HCT116 (cell line): Measurements from ENCODE around the gene NSUN7. TPM values are rescaled to one million over a fixed set of nuclear protein-coding genes. Genes with fewer than 3 reads are reported as not detected.

ENCODE experiments used
- ATAC-seq: fragments of 200-7000 bp; cut with Tn5 transposase; 2 replicates; pipeline ENCODE4 v1.9.1; 2020; ENCODE audit warnings: mild to moderate bottlenecking, moderate library complexity
- BruUV-seq: library from RNA; stranded (reverse); fragments of 400-500 nt; replicated peaks from 2 replicates; lab custom pipeline; 2021; lab: Mats Ljungman, UMichigan
- CTCF ChIA-PET: fragments of 300-600 bp; sonication (Branson Sonifier 250); formaldehyde crosslinking; loops from one replicate; lab custom pipeline; 2021; ENCODE audit warnings: antibody characterized with exemption; lab: Charles Lee
- POLR2A ChIA-PET: fragments of 300-600, 350-600 bp; sonication (Branson Sonifier 250); formaldehyde crosslinking; loops from one replicate; lab custom pipeline; 2021; ENCODE audit warnings: antibody characterized with exemption; lab: Charles Lee
- RAD21 ChIA-PET, 2 experiments: fragments of 300-600 bp; sonication (Branson Sonifier 250); formaldehyde crosslinking; loops; one replicate each; lab custom pipeline; 2023; ENCODE audit warnings: low total read pairs in 2 of 2; ENCODE audit not compliant: uncharacterized antibody in 2 of 2, unreplicated experiment in 2 of 2, low non-redundant PET in 1 of 2; lab: Charles Lee
- DNase-seq: peaks from one replicate; pipeline ENCODE4 v3.0.0-alpha.2; 2010; ENCODE audit warnings: low read depth, low spot score
- H2AFZ ChIP-seq: fragments of 200-600 bp; shearing (Covaris generic), sonication (generic); 2 replicates; pipeline ENCODE4 v1.6.1; 2017; ENCODE audit warnings: low read depth, mixed run types, mixed read lengths, antibody characterized with exemption, low read length; ENCODE audit not compliant: poor library complexity, severe bottlenecking
- H3K27ac ChIP-seq: 2 replicates; pipeline ENCODE4 v1.5.1; 2012; ENCODE audit warnings: low read depth, low read length
- H3K27me3 ChIP-seq: fragments of 200-600 bp; sonication (generic); 2 replicates; pipeline ENCODE4 v1.6.1; 2016; ENCODE audit warnings: mixed run types, low read length, mixed read lengths; ENCODE audit not compliant: insufficient read depth
- H3K36me3 ChIP-seq, 2 experiments: fragments of 200-500 bp in 1 of 2; fragments of 200-600 bp in 1 of 2; sonication (Bioruptor generic) in 1 of 2; sonication (generic) in 1 of 2; 2 replicates each; pipeline versions ENCODE4 v1.5.1 to v1.6.1; 2014 to 2016; ENCODE audit warnings: low read length in 2 of 2, inconsistent platforms in 1 of 2, mixed read lengths in 1 of 2, mixed run types in 1 of 2; ENCODE audit not compliant: insufficient read depth in 2 of 2, control insufficient read depth in 1 of 2
- H3K4me1 ChIP-seq, 2 experiments: fragments of 200-600 bp in 1 of 2; sonication (generic) in 1 of 2; 2 replicates each; pipeline versions ENCODE4 v1.5.1 to v1.6.1; 2012 to 2017; ENCODE audit warnings: low read length in 2 of 2, inconsistent platforms in 1 of 2, mild to moderate bottlenecking in 1 of 2, mixed read lengths in 1 of 2, mixed run types in 1 of 2, moderate library complexity in 1 of 2; ENCODE audit not compliant: insufficient read depth in 2 of 2, control insufficient read depth in 1 of 2
- H3K4me2 ChIP-seq: fragments of 200-600 bp; sonication (generic); 2 replicates; pipeline ENCODE4 v1.6.1; 2017; ENCODE audit warnings: mixed run types, low read length, mixed read lengths
- H3K4me3 ChIP-seq, 2 experiments: fragments of 200-600 bp in 1 of 2; sonication (generic) in 1 of 2; replicated peaks in 1 of 2; 2 replicates each; pipeline ENCODE4 v1.5.1; 2011 to 2016; ENCODE audit warnings: low read length in 2 of 2, control low read depth in 1 of 2, low read depth in 1 of 2, mild to moderate bottlenecking in 1 of 2, mixed read lengths in 1 of 2, mixed run types in 1 of 2
- H3K79me2 ChIP-seq: fragments of 200-600 bp; sonication (generic); 2 replicates; pipeline ENCODE4 v1.6.1; 2017; ENCODE audit warnings: mild to moderate bottlenecking, mixed run types, low read length, moderate library complexity, mixed read lengths; ENCODE audit not compliant: insufficient read depth
- H3K9ac ChIP-seq: fragments of 200-600 bp; sonication (generic); 2 replicates; pipeline ENCODE4 v1.6.1; 2016; ENCODE audit warnings: low read length, mixed read lengths
- H3K9me2 ChIP-seq: fragments of 200-600 bp; sonication (generic), shearing (Covaris generic); 2 replicates; pipeline ENCODE4 v1.6.1; 2017; ENCODE audit warnings: mixed run types, mild to moderate bottlenecking, moderate library complexity; ENCODE audit not compliant: insufficient read depth
- H3K9me3 ChIP-seq, 2 experiments: fragments of 200-500 bp in 1 of 2; fragments of 200-600 bp in 1 of 2; sonication (Bioruptor generic) in 1 of 2; sonication (generic) in 1 of 2; 2 replicates each; pipeline ENCODE4 v1.6.1; 2014 to 2017; ENCODE audit warnings: low read length in 2 of 2, mixed read lengths in 2 of 2, inconsistent platforms in 1 of 2, low read depth in 1 of 2, mild to moderate bottlenecking in 1 of 2, mixed run types in 1 of 2, moderate library complexity in 1 of 2; ENCODE audit not compliant: control insufficient read depth in 1 of 2, insufficient read depth in 1 of 2
- H4K20me1 ChIP-seq: fragments of 200-600 bp; sonication (generic), shearing (Covaris generic); 2 replicates; pipeline ENCODE4 v1.6.1; 2017; ENCODE audit warnings: mixed run types, mild to moderate bottlenecking, moderate library complexity; ENCODE audit not compliant: insufficient read depth
- CBX3 ChIP-seq: IDR thresholded peaks from 2 replicates; pipeline ENCODE4 v1.6.1; 2012; ENCODE audit warnings: low read depth
- CEBPB ChIP-seq: IDR thresholded peaks from 2 replicates; pipeline ENCODE4 v1.6.1; 2012; ENCODE audit warnings: low read depth
- EGR1 ChIP-seq: IDR thresholded peaks from 2 replicates; pipeline ENCODE4 v1.6.1; 2012; ENCODE audit warnings: low read depth
- ELF1 ChIP-seq: IDR thresholded peaks from 2 replicates; pipeline ENCODE4 v1.6.1; 2012; ENCODE audit warnings: low read depth, borderline replicate concordance
- EZH2 ChIP-seq: fragments of 200-600 bp; sonication (generic); IDR thresholded peaks from 2 replicates; pipeline ENCODE4 v1.6.1; 2017; ENCODE audit warnings: antibody characterized with exemption, mixed run types
- EZH2phosphoT487 ChIP-seq: fragments of 200-600 bp; IDR thresholded peaks from 2 replicates; pipeline ENCODE4 v1.6.1; 2018; ENCODE audit warnings: antibody characterized with exemption, borderline replicate concordance
- FOSL1 ChIP-seq: IDR thresholded peaks from 2 replicates; pipeline ENCODE4 v1.6.1; 2012; ENCODE audit warnings: low read depth
- JUND ChIP-seq: IDR thresholded peaks from 2 replicates; pipeline ENCODE4 v1.6.1; 2012
- POLR2A ChIP-seq: IDR thresholded peaks from 2 replicates; pipeline ENCODE4 v1.7.0; 2011; ENCODE audit warnings: borderline replicate concordance; ENCODE audit not compliant: insufficient read depth, insufficient read length; ENCODE audit errors: extremely low read depth
- POLR2AphosphoS5 ChIP-seq: IDR thresholded peaks from 2 replicates; pipeline ENCODE4 v1.6.1; 2011; ENCODE audit warnings: mild to moderate bottlenecking, low read depth, low read length, moderate library complexity
- RAD21 ChIP-seq: IDR thresholded peaks from 2 replicates; pipeline ENCODE4 v1.6.1; 2012; ENCODE audit warnings: low read depth, mild to moderate bottlenecking
- REST ChIP-seq: IDR thresholded peaks from 2 replicates; pipeline ENCODE4 v1.6.1; 2012; ENCODE audit warnings: low read depth
- SIN3A ChIP-seq: IDR thresholded peaks from 2 replicates; pipeline ENCODE4 v1.6.1; 2012; ENCODE audit warnings: low read depth
- SP1 ChIP-seq: IDR thresholded peaks from 2 replicates; pipeline ENCODE4 v1.6.1; 2012; ENCODE audit warnings: low read depth
- SRF ChIP-seq: IDR thresholded peaks from 2 replicates; pipeline ENCODE4 v1.6.1; 2012; ENCODE audit warnings: low read depth
- TCF7L2 ChIP-seq: IDR thresholded peaks from 2 replicates; pipeline ENCODE4 v1.7.0; 2011; ENCODE audit warnings: borderline replicate concordance, inconsistent platforms; ENCODE audit not compliant: insufficient read depth, insufficient read length; ENCODE audit errors: extremely low read depth
- YY1 ChIP-seq: IDR thresholded peaks from 2 replicates; pipeline ENCODE4 v1.6.1; 2011; ENCODE audit warnings: low read length, low read depth, moderate library complexity, mild to moderate bottlenecking; ENCODE audit not compliant: insufficient replicate concordance; ENCODE audit errors: extremely low read depth
- ZBTB33 ChIP-seq: IDR thresholded peaks from 2 replicates; pipeline ENCODE4 v1.6.1; 2011; ENCODE audit warnings: mild to moderate bottlenecking, low read length, moderate library complexity; ENCODE audit not compliant: insufficient replicate concordance; ENCODE audit errors: extremely low read depth
- ZFX ChIP-seq: fragments of 450-650 bp; IDR thresholded peaks from 2 replicates; pipeline ENCODE4 v1.6.1; 2017
- ZNF274 ChIP-seq: fragments of 200-500 bp; sonication (Bioruptor generic); IDR thresholded peaks from 2 replicates; pipeline ENCODE4 v1.6.1; 2014; ENCODE audit warnings: mild to moderate bottlenecking, low read depth, low read length, inconsistent platforms
- intact Hi-C: fragments of 100-400 bp; cut with micrococcal nuclease; formaldehyde crosslinking; loops from 2 replicates; pipeline ENCODE4 v1.10.0; 2022
- total RNA-seq: library from RNA; stranded (reverse); gene quantifications from one replicate; pipeline ENCODE4 v1.2.1, GENCODE V29; 2021; ENCODE audit not compliant: unreplicated experiment

Gene NSUN7
- total RNA-seq, 1 experiment from 2014 or later = 0.07 TPM

- H3K27ac ChIP-seq = no peak overlapping the region
- H3K27me3 ChIP-seq = no peaks in the 10 kb centered on the region
- H3K36me3 ChIP-seq = no peaks in the 10 kb centered on the region
- peaks cover 4 to 11% of the 10 kb centered on the region in 2 experiments; a peak in 3 of 4 replicates for H3K4me1 ChIP-seq
- no peak overlapping the region for H3K9ac ChIP-seq
- intact Hi-C loops = no loop called here
- CTCF ChIA-PET = no interaction called here
- no peak overlapping the region for H2AFZ ChIP-seq
- H4K20me1 ChIP-seq = no peaks in the 10 kb centered on the region
- no peaks in the 10 kb centered on the region; the same call in 1 of the 2 replicates for H3K79me2 ChIP-seq
- H3K4me2 ChIP-seq = no peak overlapping the region
- RAD21 ChIA-PET = no interaction called here
- H3K4me3 ChIP-seq = no peak overlapping the region
- no TSS peak for BruUV-seq
- DNase-seq (no peak), ATAC-seq (no peak)
- no peaks in the 10 kb centered on the region for H3K9me2 ChIP-seq
- TF ChIP-seq RAD21 (no peak), POLR2A (no peak), YY1 (no peak), CEBPB (no peak), ZBTB33 (no peak), FOSL1 (no peak), ELF1 (no peak), CBX3 (no peak), REST (no peak), EGR1 (no peak), JUND (no peak), EZH2phosphoT487 (no peak), EZH2 (no peak), SIN3A (no peak), SRF (no peak), POLR2AphosphoS5 (no peak), TCF7L2 (no peak), ZFX (no peak), ZNF274 (no peak), SP1 (no peak)
- POLR2A ChIA-PET = no interaction called here
- H3K9me3 ChIP-seq = no peaks in the 10 kb centered on the region
These were observed 89.0 kb downstream of the NSUN7 start for GRCh38 chr4:40838742-40839141.
